Measurements from ENCODE around the gene C2orf49.

DNA sequence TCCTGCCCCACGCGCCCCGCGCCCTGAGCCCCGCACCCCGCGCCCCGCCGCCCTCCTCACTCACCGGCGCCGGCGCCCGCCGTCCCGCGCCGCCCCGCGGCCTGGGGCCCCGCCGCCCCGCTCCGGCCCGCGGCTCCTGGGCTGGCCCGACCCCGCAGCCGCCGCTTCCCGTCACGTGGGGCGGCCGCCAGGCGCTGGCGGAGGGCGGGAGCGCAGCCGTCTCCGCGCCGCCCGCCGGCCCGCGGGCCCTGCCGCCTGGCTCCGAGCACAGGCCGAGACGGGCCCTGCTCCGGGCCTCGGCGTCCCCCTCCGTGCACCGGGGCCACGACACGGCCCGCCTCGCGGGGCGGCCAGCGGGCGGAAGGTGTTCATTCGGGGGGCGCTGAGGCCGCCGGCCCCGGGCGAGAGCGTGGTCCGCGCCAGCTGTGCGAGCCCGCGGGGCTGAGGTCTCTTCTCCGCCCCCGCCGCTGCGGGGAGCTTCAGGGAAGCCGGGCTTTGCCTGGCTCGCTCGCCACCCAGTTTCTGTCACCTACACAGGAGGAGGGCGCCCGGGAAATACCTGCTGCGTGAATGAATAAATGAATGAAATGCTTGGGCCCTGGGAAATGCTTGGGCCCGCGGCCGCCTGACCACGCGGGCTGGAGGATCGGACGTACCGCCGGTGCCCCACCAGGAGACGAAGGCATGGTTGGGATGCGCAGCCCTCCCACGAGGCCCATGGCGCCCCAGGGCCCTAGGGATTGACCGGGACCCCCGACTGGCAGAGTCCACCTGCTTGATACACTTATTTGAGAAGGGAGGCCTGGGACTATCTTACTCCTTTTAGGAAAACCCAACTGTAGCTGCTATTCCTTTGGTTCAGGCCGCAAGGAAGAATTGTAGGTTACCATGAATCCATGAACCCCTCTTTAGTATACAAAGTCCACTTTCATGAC, 7.5 kb upstream of the C2orf49 start, which contains the start of gene TGFBRAP1:
- TF ChIP-seq, protein P1, sequence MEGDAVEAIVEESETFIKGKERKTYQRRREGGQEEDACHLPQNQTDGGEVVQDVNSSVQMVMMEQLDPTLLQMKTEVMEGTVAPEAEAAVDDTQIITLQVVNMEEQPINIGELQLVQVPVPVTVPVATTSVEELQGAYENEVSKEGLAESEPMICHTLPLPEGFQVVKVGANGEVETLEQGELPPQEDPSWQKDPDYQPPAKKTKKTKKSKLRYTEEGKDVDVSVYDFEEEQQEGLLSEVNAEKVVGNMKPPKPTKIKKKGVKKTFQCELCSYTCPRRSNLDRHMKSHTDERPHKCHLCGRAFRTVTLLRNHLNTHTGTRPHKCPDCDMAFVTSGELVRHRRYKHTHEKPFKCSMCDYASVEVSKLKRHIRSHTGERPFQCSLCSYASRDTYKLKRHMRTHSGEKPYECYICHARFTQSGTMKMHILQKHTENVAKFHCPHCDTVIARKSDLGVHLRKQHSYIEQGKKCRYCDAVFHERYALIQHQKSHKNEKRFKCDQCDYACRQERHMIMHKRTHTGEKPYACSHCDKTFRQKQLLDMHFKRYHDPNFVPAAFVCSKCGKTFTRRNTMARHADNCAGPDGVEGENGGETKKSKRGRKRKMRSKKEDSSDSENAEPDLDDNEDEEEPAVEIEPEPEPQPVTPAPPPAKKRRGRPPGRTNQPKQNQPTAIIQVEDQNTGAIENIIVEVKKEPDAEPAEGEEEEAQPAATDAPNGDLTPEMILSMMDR (IDR thresholded peaks at IDR 0.05; ENCODE audit: borderline replicate concordance, extremely low read depth, low read length, poor library complexity, severe bottlenecking): no peak
- no peak for TF ChIP-seq EZH2 (IDR thresholded peaks at IDR 0.05; ENCODE audit: borderline replicate concordance, low read depth, low read length, severe bottlenecking)

Data from DND-41 (cell line).